Raji (cell line): ENCODE results near the gene VEGFD.

Experiments
- POLR2A ChIP-seq: IDR thresholded peaks from 2 replicates; pipeline ENCODE4 v1.6.1; 2011; ENCODE audit warnings: low read depth, low read length, control low read depth; ENCODE audit not compliant: insufficient read depth

The VEGFD gene

DNA sequence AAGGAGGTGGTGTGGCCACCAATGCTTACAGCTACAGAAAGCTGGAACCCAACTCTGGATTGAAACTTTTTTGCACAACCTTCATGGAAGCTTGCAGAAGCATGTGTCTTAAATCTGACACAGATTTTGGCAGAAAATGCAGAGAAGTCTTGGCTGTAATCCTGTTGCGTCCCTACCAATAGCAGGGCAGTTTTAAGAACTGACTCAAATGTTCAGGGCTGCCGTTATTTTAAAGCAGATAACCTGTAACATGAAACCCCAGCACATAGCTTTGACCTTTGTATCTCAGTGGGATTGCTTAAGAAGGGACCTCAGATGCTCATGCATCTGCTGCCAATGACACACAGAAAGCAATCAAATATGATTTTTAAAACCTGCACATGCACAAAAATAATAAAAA is at the start of gene VEGFD:
VEGFD (minus strand) TSS at position 110 of the 400 bp plus-strand sequence. CDS start 467 bp downstream, outside the sequence.
- no peak for TF ChIP-seq POLR2A

GRCh38 chrX:15430584-15430983 is 46.4 kb upstream of the VEGFD start:
- TF ChIP-seq POLR2A: no peak

DNA sequence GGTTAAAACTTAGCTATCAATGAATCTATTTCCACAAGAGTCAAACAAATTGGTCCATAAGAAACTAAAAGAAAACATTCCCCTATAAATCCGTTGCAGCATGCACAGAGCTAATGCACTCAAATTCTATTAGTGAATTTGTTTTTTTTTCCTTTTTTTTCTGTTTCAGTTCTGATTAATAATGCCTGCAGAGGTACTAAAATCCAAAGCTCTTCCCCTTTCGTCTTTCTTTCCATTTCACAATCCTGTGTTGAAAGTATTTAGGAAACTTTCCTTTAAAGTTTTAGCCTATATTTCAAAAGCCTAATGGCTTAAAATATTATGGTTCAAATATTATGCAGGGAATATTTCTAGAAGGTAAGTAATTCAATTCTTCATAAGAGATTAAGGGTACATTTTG is 45.9 kb upstream of the VEGFD start:
- no peak for TF ChIP-seq POLR2A

GRCh38 chrX:15425024-15425423 is 40.8 kb upstream of the VEGFD start:
- TF ChIP-seq POLR2A: no peak

DNA sequence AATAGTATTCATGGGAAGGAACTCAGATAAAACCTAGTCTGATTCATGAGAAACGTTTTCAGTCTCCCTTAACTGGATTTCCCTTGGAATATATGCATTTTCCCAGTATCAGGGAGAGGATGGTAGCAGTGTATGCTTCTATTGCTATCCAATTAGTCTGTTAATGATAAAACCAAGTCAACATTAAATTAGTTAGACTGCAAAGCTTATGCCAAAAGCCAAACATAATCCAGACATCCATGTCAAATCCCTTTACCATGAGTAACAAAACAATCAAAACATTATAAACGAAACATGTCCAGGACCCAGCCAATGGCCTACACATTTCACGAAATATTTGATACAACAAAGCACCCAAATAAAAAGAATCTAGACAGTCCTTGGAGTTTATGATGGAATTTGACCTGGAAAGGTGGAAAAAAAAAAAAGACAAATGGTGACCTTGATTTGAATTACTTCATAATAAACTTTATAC is 34.5 kb upstream of the VEGFD start:
- no peak for TF ChIP-seq POLR2A

GRCh38 chrX:15418041-15418706 is 34.0 kb upstream of the VEGFD start:
- TF ChIP-seq POLR2A: no peak

- TF ChIP-seq POLR2A: no peak
These were observed 32.1 kb upstream of the VEGFD start for GRCh38 chrX:15416133-15416993.

- TF ChIP-seq POLR2A: no peak
These were observed 28.9 kb upstream of the VEGFD start for GRCh38 chrX:15413101-15413500.

GRCh38 chrX:15410947-15411346 is 26.7 kb upstream of the VEGFD start:
- TF ChIP-seq POLR2A: no peak

DNA sequence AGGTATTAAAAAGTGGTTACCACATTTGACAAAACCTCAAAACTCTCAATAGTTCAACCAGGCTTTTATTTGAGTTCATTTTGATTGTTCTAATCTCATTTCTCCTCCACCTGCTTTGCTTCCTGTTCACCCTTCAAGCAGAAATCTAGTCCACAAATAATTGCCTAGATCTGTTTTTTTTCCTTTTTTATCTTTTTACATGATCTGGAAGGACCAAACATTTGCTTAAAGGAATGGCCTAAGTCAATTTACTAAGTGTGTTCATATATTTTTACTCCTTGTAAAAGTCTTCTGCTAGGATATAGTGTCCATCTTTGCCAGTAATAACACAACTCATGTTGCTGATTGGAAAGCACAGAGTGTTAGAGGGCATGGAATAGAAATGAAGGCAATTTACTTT is 26.2 kb upstream of the VEGFD start:
- TF ChIP-seq POLR2A: no peak

- TF ChIP-seq POLR2A: no peak
These were observed 21.6 kb upstream of the VEGFD start for GRCh38 chrX:15405846-15406245.

- no peak for TF ChIP-seq POLR2A
These were observed 20.3 kb upstream of the VEGFD start for GRCh38 chrX:15404401-15405096.

DNA sequence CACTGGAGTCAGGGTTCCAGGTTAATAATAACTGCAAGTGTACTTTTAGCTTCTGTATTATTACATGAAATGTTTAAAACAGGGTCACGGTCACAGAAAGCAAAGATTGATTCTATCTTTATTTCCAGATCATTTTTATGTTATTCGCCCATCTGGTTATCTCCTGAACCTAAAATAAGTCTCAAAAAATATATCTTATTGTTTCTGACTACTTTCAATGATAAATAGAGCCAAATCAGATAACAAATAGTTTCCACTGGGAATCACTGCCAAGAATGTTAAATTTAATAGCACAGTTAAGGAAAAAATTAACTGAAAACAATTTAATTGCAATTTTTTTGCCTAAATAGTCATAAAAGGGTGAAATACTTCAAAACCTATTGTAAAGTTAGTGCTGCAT is 17.2 kb upstream of the VEGFD start:
- no peak for TF ChIP-seq POLR2A

GRCh38 chrX:15399962-15400391 is 15.8 kb upstream of the VEGFD start:
- TF ChIP-seq POLR2A: no peak

DNA sequence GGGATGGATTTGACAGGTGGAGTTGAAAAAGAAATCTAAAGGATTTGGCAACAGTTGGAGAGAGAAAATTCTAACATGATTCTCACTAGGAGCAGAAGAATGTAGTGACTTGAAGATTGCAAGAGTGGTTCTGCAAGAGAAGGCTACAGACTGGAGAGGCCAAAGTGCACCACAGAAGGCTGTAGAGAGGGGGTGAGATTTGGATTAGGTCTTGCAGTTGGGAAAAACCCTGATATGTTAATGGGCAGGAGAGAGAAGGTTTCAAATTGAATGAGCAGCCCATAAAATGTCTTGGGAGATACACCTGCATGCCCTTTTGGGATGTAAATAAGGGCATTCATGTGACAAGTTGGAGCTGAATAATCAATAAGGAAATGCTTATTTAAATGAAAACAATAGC is 14.7 kb upstream of the VEGFD start:
- no peak for TF ChIP-seq POLR2A

DNA sequence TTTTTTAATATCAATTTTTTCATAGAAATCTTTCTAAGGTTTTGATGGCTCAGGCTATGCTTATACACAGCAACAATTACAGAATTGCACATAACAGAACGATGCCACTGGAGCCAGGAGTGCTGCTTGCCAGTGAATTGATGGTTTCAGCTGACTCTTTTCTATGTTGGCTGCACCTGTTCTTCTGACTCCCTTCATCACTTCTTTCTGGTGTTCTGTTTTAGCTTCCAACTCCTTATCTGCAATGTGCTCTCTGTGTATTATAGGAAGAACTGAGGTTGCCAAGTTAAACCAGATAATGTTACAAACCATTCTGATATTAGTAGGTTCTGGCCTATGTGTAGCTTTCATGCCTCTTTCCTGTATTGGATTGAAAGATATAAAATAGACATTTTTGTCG is 11.6 kb upstream of the VEGFD start:
- TF ChIP-seq POLR2A: no peak

GRCh38 chrX:15391850-15392249 is 7.6 kb upstream of the VEGFD start:
- TF ChIP-seq POLR2A: no peak
